ENCODE data around the gene NCOA4.
"Not testable (repeated sequence)": the region's sequence is repeated elsewhere in the genome, so short reads cannot be mapped to it uniquely, and the experiment has no call there.

DNA sequence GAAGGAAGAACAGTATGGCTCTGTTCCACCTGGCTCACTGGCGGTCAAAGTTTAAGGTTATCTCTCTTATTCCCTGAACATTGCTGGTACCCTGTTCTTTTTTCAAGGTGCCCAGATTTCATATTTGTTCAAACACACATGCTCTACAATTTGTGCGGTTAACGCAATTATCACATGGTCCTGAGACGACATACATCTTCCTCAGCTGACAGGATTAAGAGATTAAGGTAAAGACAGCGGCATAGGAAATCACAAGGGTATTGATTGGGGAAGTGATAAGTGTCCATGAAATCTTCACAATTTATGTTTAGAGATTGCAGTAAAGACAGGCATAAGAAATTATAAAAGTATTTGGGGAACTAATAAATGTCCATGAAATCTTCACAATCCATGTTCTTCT is 30.5 kb downstream of the NCOA4 start:
- TF ChIP-seq, protein P1, sequence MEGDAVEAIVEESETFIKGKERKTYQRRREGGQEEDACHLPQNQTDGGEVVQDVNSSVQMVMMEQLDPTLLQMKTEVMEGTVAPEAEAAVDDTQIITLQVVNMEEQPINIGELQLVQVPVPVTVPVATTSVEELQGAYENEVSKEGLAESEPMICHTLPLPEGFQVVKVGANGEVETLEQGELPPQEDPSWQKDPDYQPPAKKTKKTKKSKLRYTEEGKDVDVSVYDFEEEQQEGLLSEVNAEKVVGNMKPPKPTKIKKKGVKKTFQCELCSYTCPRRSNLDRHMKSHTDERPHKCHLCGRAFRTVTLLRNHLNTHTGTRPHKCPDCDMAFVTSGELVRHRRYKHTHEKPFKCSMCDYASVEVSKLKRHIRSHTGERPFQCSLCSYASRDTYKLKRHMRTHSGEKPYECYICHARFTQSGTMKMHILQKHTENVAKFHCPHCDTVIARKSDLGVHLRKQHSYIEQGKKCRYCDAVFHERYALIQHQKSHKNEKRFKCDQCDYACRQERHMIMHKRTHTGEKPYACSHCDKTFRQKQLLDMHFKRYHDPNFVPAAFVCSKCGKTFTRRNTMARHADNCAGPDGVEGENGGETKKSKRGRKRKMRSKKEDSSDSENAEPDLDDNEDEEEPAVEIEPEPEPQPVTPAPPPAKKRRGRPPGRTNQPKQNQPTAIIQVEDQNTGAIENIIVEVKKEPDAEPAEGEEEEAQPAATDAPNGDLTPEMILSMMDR (IDR thresholded peaks at IDR 0.05): not testable (repeated sequence)
- not testable (repeated sequence) for TF ChIP-seq POLR2A (IDR thresholded peaks at IDR 0.05)
